ENCODE results near the gene IFIT1. TPM values are rescaled to one million over a fixed set of nuclear protein-coding genes. Genes with fewer than 3 reads are reported as not detected.

The IFIT1 gene
- total RNA-seq, 4 donors from 2014 or later: 1.9 to 7.1 (median 2.7) TPM

GRCh38 chr10:89373916-89374711, 18.3 kb upstream of the IFIT1 start:
- H3K4me3 ChIP-seq: no peak overlapping the region
- no peaks in the 10 kb centered on the region for H3K9me3 ChIP-seq
- H3K36me3 ChIP-seq: no peaks in the 10 kb centered on the region
- 22% methylated on average over 3 of the region's 3 CpGs for WGBS
- TF ChIP-seq EP300 (IDR thresholded peaks at IDR 0.05) (no peak), POLR2AphosphoS5 (IDR thresholded peaks at IDR 0.05) (peak; percentile 19 to 84 (median 65))
- H3K27ac ChIP-seq: peak overlapping the region; percentile 80
- no peaks in the 10 kb centered on the region for H3K27me3 ChIP-seq
- DNase-seq (ENCODE audit: low spot score in 2 of 2): peak; percentile 92
- H3K4me1 ChIP-seq: peaks cover 22% of the 10 kb centered on the region

- H3K4me1 ChIP-seq: peaks cover 21% of the 10 kb centered on the region
- no peaks in the 10 kb centered on the region for H3K36me3 ChIP-seq
- H3K27me3 ChIP-seq: no peaks in the 10 kb centered on the region
- TF ChIP-seq EP300 (IDR thresholded peaks at IDR 0.05) (no peak), POLR2AphosphoS5 (IDR thresholded peaks at IDR 0.05) (no peak), CTCF (IDR thresholded peaks at IDR 0.05) (no peak), POLR2A (IDR thresholded peaks at IDR 0.05) (no peak)
- H3K27ac ChIP-seq: peak overlapping the region; percentile 80
- no peak overlapping the region for H3K4me3 ChIP-seq
- DNase-seq (ENCODE audit: low spot score in 2 of 2): no peak
- no peaks in the 10 kb centered on the region for H3K9me3 ChIP-seq
Observed at GRCh38 chr10:89374713-89375141, 17.7 kb upstream of the IFIT1 start.

- H3K4me1 ChIP-seq: peaks cover 21% of the 10 kb centered on the region
- H3K27ac ChIP-seq: no peak within 1 kb of the TSS
- no peak within 1 kb of the TSS for H3K4me3 ChIP-seq
- WGBS: 77% methylated on average over 5 of the region's 5 CpGs
- no peak for DNase-seq (ENCODE audit: low spot score in 2 of 2)
- H3K36me3 ChIP-seq: no peaks in the 10 kb centered on the region
- no peaks in the 10 kb centered on the region for H3K9me3 ChIP-seq
- H3K27me3 ChIP-seq: no peaks in the 10 kb centered on the region
- no peak for TF ChIP-seq CTCF (IDR thresholded peaks at IDR 0.05)
- no peak for TF ChIP-seq POLR2AphosphoS5 (IDR thresholded peaks at IDR 0.05)
- TF ChIP-seq POLR2A (IDR thresholded peaks at IDR 0.05): no peak
- TF ChIP-seq EP300 (IDR thresholded peaks at IDR 0.05): no peak
Observed at GRCh38 chr10:89377705-89378637, 14.5 kb upstream of the IFIT1 start, which contains the start of gene IFIT1B. Gene IFIT1B, plus strand, starts transcription at chr10:89378056. Its CDS starts 80 bp downstream, at chr10:89378136.

GRCh38 chr10:89379103-89379502, 13.3 kb upstream of the IFIT1 start:
- H3K4me3 ChIP-seq: no peak overlapping the region
- H3K27ac ChIP-seq: no peak overlapping the region
- peaks cover 12% of the 10 kb centered on the region for H3K4me1 ChIP-seq
- DNase-seq (ENCODE audit: low spot score in 2 of 2): no peak
- H3K36me3 ChIP-seq: no peaks in the 10 kb centered on the region
- no peaks in the 10 kb centered on the region for H3K27me3 ChIP-seq
- no peaks in the 10 kb centered on the region for H3K9me3 ChIP-seq
- TF ChIP-seq POLR2A (IDR thresholded peaks at IDR 0.05) (no peak), POLR2AphosphoS5 (IDR thresholded peaks at IDR 0.05) (no peak), CTCF (IDR thresholded peaks at IDR 0.05) (no peak)

GRCh38 chr10:89382757-89383156, 9.7 kb upstream of the IFIT1 start:
- H3K4me1 ChIP-seq: no peaks in the 10 kb centered on the region
- WGBS: 91% methylated on average over 1 of the region's 1 CpG
- DNase-seq (ENCODE audit: low spot score in 2 of 2): no peak
- no peaks in the 10 kb centered on the region for H3K36me3 ChIP-seq
- H3K9me3 ChIP-seq: no peaks in the 10 kb centered on the region
- H3K4me3 ChIP-seq: no peak overlapping the region
- H3K27ac ChIP-seq: no peak overlapping the region
- H3K27me3 ChIP-seq: no peaks in the 10 kb centered on the region
- no peak for TF ChIP-seq POLR2A (IDR thresholded peaks at IDR 0.05)
- no peak for TF ChIP-seq EP300 (IDR thresholded peaks at IDR 0.05)
- no peak for TF ChIP-seq CTCF (IDR thresholded peaks at IDR 0.05)
- no peak for TF ChIP-seq POLR2AphosphoS5 (IDR thresholded peaks at IDR 0.05)

All from suprapubic skin (tissue), 4 donors.